ENCODE measurements around the gene QKI. TPM values are rescaled to one million over a fixed set of nuclear protein-coding genes. Genes with fewer than 3 reads are reported as not detected.

Gene QKI
- total RNA-seq, 1 experiment from 2014 or later = 0.04 TPM

- H3K9me3 ChIP-seq (ENCODE audit: low read length) = no peaks in the 10 kb centered on the region; the same call in 1 of the 2 replicates
- no peaks in the 10 kb centered on the region for H3K27me3 ChIP-seq (ENCODE audit: low read length)
- no peak overlapping the region for H3K4me3 ChIP-seq (ENCODE audit: low read length)
These were observed 198.5 kb downstream of the QKI start for GRCh38 chr6:163613025-163613424.

GRCh38 chr6:163613668-163614067 lies 199.2 kb downstream of the QKI start:
- H3K79me2 ChIP-seq (ENCODE audit: low read length) = no peaks in the 10 kb centered on the region
- H3K4me2 ChIP-seq (ENCODE audit: low read depth, low read length, poor library complexity, severe bottlenecking) = no peak overlapping the region
- no peaks in the 10 kb centered on the region for H3K27me3 ChIP-seq (ENCODE audit: low read length)
- no peaks in the 10 kb centered on the region for H3K36me3 ChIP-seq (ENCODE audit: insufficient read depth, low read length)
- no peaks in the 10 kb centered on the region for H3K9me2 ChIP-seq (replicated peaks; ENCODE audit: insufficient read depth, low read length)
- DNase-seq = no peak
- H3K4me3 ChIP-seq (ENCODE audit: low read length) = no peak overlapping the region
- H3K4me1 ChIP-seq (ENCODE audit: low read length) = no peaks in the 10 kb centered on the region
- H3K9ac ChIP-seq (ENCODE audit: low read length) = no peak overlapping the region
- peaks cover under 1% of the 10 kb centered on the region for H3K9me3 ChIP-seq (ENCODE audit: low read length)
- no peak overlapping the region for H2AFZ ChIP-seq (ENCODE audit: low read length)
- H4K20me1 ChIP-seq (ENCODE audit: insufficient read depth, low read depth, low read length) = no peaks in the 10 kb centered on the region
- no peak overlapping the region for H3K27ac ChIP-seq (ENCODE audit: low read length)

More at GRCh38 chr6:163613025-163613424, 198.5 kb downstream of the QKI start:
- H3K9ac ChIP-seq (ENCODE audit: low read length) = no peak overlapping the region
- no peaks in the 10 kb centered on the region for H3K36me3 ChIP-seq (ENCODE audit: insufficient read depth, low read length)
- no peak for DNase-seq
- H3K4me2 ChIP-seq (ENCODE audit: low read depth, low read length, poor library complexity, severe bottlenecking) = no peak overlapping the region
- no peaks in the 10 kb centered on the region for H3K79me2 ChIP-seq (ENCODE audit: low read length)
- no peak overlapping the region for H2AFZ ChIP-seq (ENCODE audit: low read length)
- H3K27ac ChIP-seq (ENCODE audit: low read length) = no peak overlapping the region
- no peaks in the 10 kb centered on the region for H4K20me1 ChIP-seq (ENCODE audit: insufficient read depth, low read depth, low read length)
- H3K4me1 ChIP-seq (ENCODE audit: low read length) = no peaks in the 10 kb centered on the region
- no peaks in the 10 kb centered on the region for H3K9me2 ChIP-seq (replicated peaks; ENCODE audit: insufficient read depth, low read length)

- no peaks in the 10 kb centered on the region for H3K9me2 ChIP-seq (replicated peaks; ENCODE audit: insufficient read depth, low read length)
- no peaks in the 10 kb centered on the region for H3K79me2 ChIP-seq (ENCODE audit: low read length)
- no peak overlapping the region for H3K4me3 ChIP-seq (ENCODE audit: low read length)
- no peaks in the 10 kb centered on the region for H3K27me3 ChIP-seq (ENCODE audit: low read length)
- DNase-seq = no peak
- H3K9ac ChIP-seq (ENCODE audit: low read length) = no peak overlapping the region
- H3K4me1 ChIP-seq (ENCODE audit: low read length) = no peaks in the 10 kb centered on the region
- H3K27ac ChIP-seq (ENCODE audit: low read length) = no peak overlapping the region
- H4K20me1 ChIP-seq (ENCODE audit: insufficient read depth, low read depth, low read length) = no peaks in the 10 kb centered on the region
- no peak overlapping the region for H2AFZ ChIP-seq (ENCODE audit: low read length)
- no peak overlapping the region for H3K4me2 ChIP-seq (ENCODE audit: low read depth, low read length, poor library complexity, severe bottlenecking)
- peaks cover 9% of the 10 kb centered on the region for H3K9me3 ChIP-seq (ENCODE audit: low read length)
- no peaks in the 10 kb centered on the region for H3K36me3 ChIP-seq (ENCODE audit: insufficient read depth, low read length)
These were observed 201.9 kb downstream of the QKI start for GRCh38 chr6:163616452-163616851.

GRCh38 chr6:163617549-163617948 lies 203.0 kb downstream of the QKI start:
- no peaks in the 10 kb centered on the region for H3K9me2 ChIP-seq (replicated peaks; ENCODE audit: insufficient read depth, low read length)
- no peak overlapping the region for H3K4me2 ChIP-seq (ENCODE audit: low read depth, low read length, poor library complexity, severe bottlenecking)
- no peaks in the 10 kb centered on the region for H4K20me1 ChIP-seq (ENCODE audit: insufficient read depth, low read depth, low read length)
- H3K4me3 ChIP-seq (ENCODE audit: low read length) = no peak overlapping the region
- no peak overlapping the region for H2AFZ ChIP-seq (ENCODE audit: low read length)
- H3K27me3 ChIP-seq (ENCODE audit: low read length) = no peaks in the 10 kb centered on the region
- H3K9ac ChIP-seq (ENCODE audit: low read length) = no peak overlapping the region
- H3K4me1 ChIP-seq (ENCODE audit: low read length) = no peaks in the 10 kb centered on the region
- DNase-seq = no peak
- peaks cover 9% of the 10 kb centered on the region for H3K9me3 ChIP-seq (ENCODE audit: low read length)
- no peak overlapping the region for H3K27ac ChIP-seq (ENCODE audit: low read length)
- H3K79me2 ChIP-seq (ENCODE audit: low read length) = no peaks in the 10 kb centered on the region
- no peaks in the 10 kb centered on the region for H3K36me3 ChIP-seq (ENCODE audit: insufficient read depth, low read length)

- Histone ChIP-seq H4K20me1 (ENCODE audit: insufficient read depth, low read depth, low read length) (no peaks in the 10 kb centered on the region), H3K4me1 (ENCODE audit: low read length) (no peaks in the 10 kb centered on the region), H3K27me3 (ENCODE audit: low read length) (no peaks in the 10 kb centered on the region), H3K4me3 (ENCODE audit: low read length) (no peak overlapping the region), H3K4me2 (ENCODE audit: low read depth, low read length, poor library complexity, severe bottlenecking) (no peak overlapping the region), H3K79me2 (ENCODE audit: low read length) (no peaks in the 10 kb centered on the region), H3K9me2 (replicated peaks; ENCODE audit: insufficient read depth, low read length) (no peaks in the 10 kb centered on the region), H2AFZ (ENCODE audit: low read length) (no peak overlapping the region), H3K9me3 (ENCODE audit: low read length) (peaks cover 9% of the 10 kb centered on the region), H3K36me3 (ENCODE audit: insufficient read depth, low read length) (no peaks in the 10 kb centered on the region), H3K27ac (ENCODE audit: low read length) (no peak overlapping the region), H3K9ac (ENCODE audit: low read length) (no peak overlapping the region)
- DNase-seq = no peak
These were observed 205.6 kb downstream of the QKI start for GRCh38 chr6:163620101-163620500.

- no peak for DNase-seq
- H2AFZ ChIP-seq (ENCODE audit: low read length) = no peak overlapping the region
- no peak overlapping the region for H3K4me2 ChIP-seq (ENCODE audit: low read depth, low read length, poor library complexity, severe bottlenecking)
- no peaks in the 10 kb centered on the region for H4K20me1 ChIP-seq (ENCODE audit: insufficient read depth, low read depth, low read length)
- no peaks in the 10 kb centered on the region for H3K79me2 ChIP-seq (ENCODE audit: low read length)
- no peaks in the 10 kb centered on the region for H3K36me3 ChIP-seq (ENCODE audit: insufficient read depth, low read length)
- no peaks in the 10 kb centered on the region for H3K27me3 ChIP-seq (ENCODE audit: low read length)
- no peak overlapping the region for H3K9ac ChIP-seq (ENCODE audit: low read length)
- no peaks in the 10 kb centered on the region for H3K4me1 ChIP-seq (ENCODE audit: low read length)
- H3K9me3 ChIP-seq (ENCODE audit: low read length) = peaks cover 9% of the 10 kb centered on the region
- H3K4me3 ChIP-seq (ENCODE audit: low read length) = no peak overlapping the region
- no peaks in the 10 kb centered on the region for H3K9me2 ChIP-seq (replicated peaks; ENCODE audit: insufficient read depth, low read length)
- no peak overlapping the region for H3K27ac ChIP-seq (ENCODE audit: low read length)
These were observed 206.3 kb downstream of the QKI start for GRCh38 chr6:163620670-163621330.

- H3K36me3 ChIP-seq (ENCODE audit: insufficient read depth, low read length) = no peaks in the 10 kb centered on the region
- H3K4me2 ChIP-seq (ENCODE audit: low read depth, low read length, poor library complexity, severe bottlenecking) = no peak overlapping the region
- H3K4me1 ChIP-seq (ENCODE audit: low read length) = no peaks in the 10 kb centered on the region
- no peaks in the 10 kb centered on the region for H3K9me2 ChIP-seq (replicated peaks; ENCODE audit: insufficient read depth, low read length)
- H3K79me2 ChIP-seq (ENCODE audit: low read length) = no peaks in the 10 kb centered on the region
- H2AFZ ChIP-seq (ENCODE audit: low read length) = no peak overlapping the region
- no peak overlapping the region for H3K4me3 ChIP-seq (ENCODE audit: low read length)
- H3K9ac ChIP-seq (ENCODE audit: low read length) = no peak overlapping the region
- no peaks in the 10 kb centered on the region for H3K27me3 ChIP-seq (ENCODE audit: low read length)
- peaks cover 2% of the 10 kb centered on the region; the same call in 1 of the 2 replicates for H3K9me3 ChIP-seq (ENCODE audit: low read length)
- no peaks in the 10 kb centered on the region for H4K20me1 ChIP-seq (ENCODE audit: insufficient read depth, low read depth, low read length)
- DNase-seq = no peak
- no peak overlapping the region for H3K27ac ChIP-seq (ENCODE audit: low read length)
These were observed 210.7 kb downstream of the QKI start for GRCh38 chr6:163625265-163625664.

GRCh38 chr6:163626073-163626867 lies 211.8 kb downstream of the QKI start:
- Histone ChIP-seq H3K36me3 (ENCODE audit: insufficient read depth, low read length) (no peaks in the 10 kb centered on the region), H3K27me3 (ENCODE audit: low read length) (no peaks in the 10 kb centered on the region), H3K9me2 (replicated peaks; ENCODE audit: insufficient read depth, low read length) (no peaks in the 10 kb centered on the region), H3K9ac (ENCODE audit: low read length) (no peak overlapping the region), H3K79me2 (ENCODE audit: low read length) (no peaks in the 10 kb centered on the region), H3K4me2 (ENCODE audit: low read depth, low read length, poor library complexity, severe bottlenecking) (no peak overlapping the region), H3K4me1 (ENCODE audit: low read length) (no peaks in the 10 kb centered on the region), H3K9me3 (ENCODE audit: low read length) (no peaks in the 10 kb centered on the region; the same call in 1 of the 2 replicates), H3K4me3 (ENCODE audit: low read length) (no peak overlapping the region), H3K27ac (ENCODE audit: low read length) (no peak overlapping the region), H2AFZ (ENCODE audit: low read length) (no peak overlapping the region), H4K20me1 (ENCODE audit: insufficient read depth, low read depth, low read length) (no peaks in the 10 kb centered on the region)
- no peak for DNase-seq
